ENCODE data around the gene CCDC192. TPM values are rescaled to one million over a fixed set of nuclear protein-coding genes. Genes with fewer than 3 reads are reported as not detected.

Gene CCDC192
- polyA plus RNA-seq, 3 donors = not detected

DNA sequence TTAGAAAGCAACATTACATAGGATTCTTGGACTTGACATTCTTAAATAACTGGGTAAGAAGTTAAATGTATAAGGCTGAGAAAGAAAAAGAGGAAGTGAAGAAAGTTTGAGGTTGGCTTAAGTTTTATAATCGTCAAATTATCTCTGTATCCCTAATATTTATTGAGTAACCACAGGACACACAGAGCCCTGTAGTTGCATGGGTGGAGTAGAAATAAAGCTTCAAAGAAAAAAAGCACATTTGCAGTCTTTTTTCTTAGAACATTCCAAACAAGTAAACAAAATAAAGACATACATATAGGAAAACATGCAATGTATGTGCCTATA is 137.0 kb downstream of the CCDC192 start:
- H3K27ac Mint-ChIP-seq = peak overlapping the region in 3 of 7 donors; percentile 33 to 70 (median 54)
- H3K36me3 Mint-ChIP-seq = no peaks in the 10 kb centered on the region
- Histone ChIP-seq H3K36me3 (replicated peaks in 1 of 2; ENCODE audit: control insufficient read depth in 1 of 2, insufficient read depth in 2 of 2, low read length in 2 of 2) (no peaks in the 10 kb centered on the region), H3K4me2 (replicated peaks; ENCODE audit: extremely low read depth, low read length, poor library complexity, severe bottlenecking) (peak overlapping the region; percentile 47), H3K4me1 (ENCODE audit: control insufficient read depth in 1 of 2, insufficient read depth in 2 of 2, low read length in 2 of 2) (peaks cover 18 to 21% of the 10 kb centered on the region in 2 donors), H3K27ac (ENCODE audit: low read depth in 1 of 2, low read length in 2 of 2) (no peak overlapping the region), H4K20me1 (ENCODE audit: insufficient read depth, low read length) (no peaks in the 10 kb centered on the region), H3K27me3 (ENCODE audit: control insufficient read depth in 2 of 2, insufficient read depth in 2 of 2, low read length in 2 of 2) (no peaks in the 10 kb centered on the region), H3K4me3 (replicated peaks in 1 of 3; ENCODE audit: low read depth in 2 of 3, low read length in 3 of 3) (no peak overlapping the region), H2AFZ (ENCODE audit: insufficient read depth, low read depth, low read length, poor library complexity, severe bottlenecking) (no peak overlapping the region), H3K9ac (ENCODE audit: insufficient read depth, low read length, poor library complexity, severe bottlenecking) (no peak overlapping the region), H3K79me2 (ENCODE audit: insufficient read depth, low read length) (no peaks in the 10 kb centered on the region), H3K9me3 (replicated peaks in 1 of 2; ENCODE audit: control insufficient read depth in 1 of 2, insufficient read depth in 1 of 2, low read length in 2 of 2) (peaks cover 0 to 4% of the 10 kb centered on the region in 2 donors)
- peak; percentile 7 to 35 (median 17) for DNase-seq
- H3K4me1 Mint-ChIP-seq = peaks cover 25% of the 10 kb centered on the region
- WGBS (ENCODE audit: insufficient coverage) = no CpG with 5 or more reads among the region's 1 CpG
- intact Hi-C loops (cut with micrococcal nuclease) = no loop called here
- H3K4me3 Mint-ChIP-seq = no peak overlapping the region
- H3K27me3 Mint-ChIP-seq (ENCODE audit: low read depth in 3 of 3) = peaks cover 0 to 2% (median 0%) of the 10 kb centered on the region in 3 donors
- TF ChIP-seq, protein P1, sequence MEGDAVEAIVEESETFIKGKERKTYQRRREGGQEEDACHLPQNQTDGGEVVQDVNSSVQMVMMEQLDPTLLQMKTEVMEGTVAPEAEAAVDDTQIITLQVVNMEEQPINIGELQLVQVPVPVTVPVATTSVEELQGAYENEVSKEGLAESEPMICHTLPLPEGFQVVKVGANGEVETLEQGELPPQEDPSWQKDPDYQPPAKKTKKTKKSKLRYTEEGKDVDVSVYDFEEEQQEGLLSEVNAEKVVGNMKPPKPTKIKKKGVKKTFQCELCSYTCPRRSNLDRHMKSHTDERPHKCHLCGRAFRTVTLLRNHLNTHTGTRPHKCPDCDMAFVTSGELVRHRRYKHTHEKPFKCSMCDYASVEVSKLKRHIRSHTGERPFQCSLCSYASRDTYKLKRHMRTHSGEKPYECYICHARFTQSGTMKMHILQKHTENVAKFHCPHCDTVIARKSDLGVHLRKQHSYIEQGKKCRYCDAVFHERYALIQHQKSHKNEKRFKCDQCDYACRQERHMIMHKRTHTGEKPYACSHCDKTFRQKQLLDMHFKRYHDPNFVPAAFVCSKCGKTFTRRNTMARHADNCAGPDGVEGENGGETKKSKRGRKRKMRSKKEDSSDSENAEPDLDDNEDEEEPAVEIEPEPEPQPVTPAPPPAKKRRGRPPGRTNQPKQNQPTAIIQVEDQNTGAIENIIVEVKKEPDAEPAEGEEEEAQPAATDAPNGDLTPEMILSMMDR (IDR thresholded peaks at IDR 0.05) = no peak
- peaks cover 0 to 7% (median 4%) of the 10 kb centered on the region in 7 donors for H3K9me3 Mint-ChIP-seq

DNA sequence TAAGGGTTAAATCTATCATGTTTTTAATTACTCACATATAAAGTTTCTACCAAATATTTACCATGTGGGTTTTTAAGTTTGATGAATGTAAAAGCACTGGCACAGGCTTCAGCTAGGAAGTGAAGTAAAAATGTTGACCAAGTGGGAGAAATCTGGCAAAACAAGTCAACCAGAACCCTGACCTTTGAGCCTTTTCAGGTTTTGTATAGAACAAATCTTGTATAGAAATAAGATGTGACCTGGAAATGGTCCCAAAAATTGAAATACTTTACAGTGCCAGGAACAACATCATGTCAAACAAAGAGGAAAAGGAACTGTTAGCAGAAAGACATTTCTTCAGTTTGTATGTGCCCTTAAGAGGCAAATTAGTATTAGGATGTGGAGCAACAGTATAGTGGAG is 137.6 kb downstream of the CCDC192 start:
- Histone ChIP-seq H3K4me3 (replicated peaks in 1 of 3; ENCODE audit: low read depth in 2 of 3, low read length in 3 of 3) (no peak overlapping the region), H3K36me3 (replicated peaks in 1 of 2; ENCODE audit: control insufficient read depth in 1 of 2, insufficient read depth in 2 of 2, low read length in 2 of 2) (no peaks in the 10 kb centered on the region), H3K27ac (ENCODE audit: low read depth in 1 of 2, low read length in 2 of 2) (no peak overlapping the region), H3K9me3 (replicated peaks in 1 of 2; ENCODE audit: control insufficient read depth in 1 of 2, insufficient read depth in 1 of 2, low read length in 2 of 2) (peaks cover 0 to 4% of the 10 kb centered on the region in 2 donors), H3K4me2 (replicated peaks; ENCODE audit: extremely low read depth, low read length, poor library complexity, severe bottlenecking) (no peak overlapping the region), H3K4me1 (ENCODE audit: control insufficient read depth in 1 of 2, insufficient read depth in 2 of 2, low read length in 2 of 2) (peaks cover 18 to 21% of the 10 kb centered on the region in 2 donors), H2AFZ (ENCODE audit: insufficient read depth, low read depth, low read length, poor library complexity, severe bottlenecking) (no peak overlapping the region), H3K79me2 (ENCODE audit: insufficient read depth, low read length) (no peaks in the 10 kb centered on the region), H4K20me1 (ENCODE audit: insufficient read depth, low read length) (no peaks in the 10 kb centered on the region), H3K9ac (ENCODE audit: insufficient read depth, low read length, poor library complexity, severe bottlenecking) (no peak overlapping the region), H3K27me3 (ENCODE audit: control insufficient read depth in 2 of 2, insufficient read depth in 2 of 2, low read length in 2 of 2) (no peaks in the 10 kb centered on the region)
- no peak for DNase-seq
- H3K27me3 Mint-ChIP-seq (ENCODE audit: low read depth in 3 of 3) = peaks cover 0 to 2% (median 0%) of the 10 kb centered on the region in 3 donors
- H3K27ac Mint-ChIP-seq = no peak overlapping the region
- intact Hi-C loops (cut with micrococcal nuclease) = no loop called here
- H3K36me3 Mint-ChIP-seq = no peaks in the 10 kb centered on the region
- H3K4me1 Mint-ChIP-seq = peaks cover 25% of the 10 kb centered on the region
- peaks cover 0 to 7% (median 3%) of the 10 kb centered on the region in 7 donors for H3K9me3 Mint-ChIP-seq
- TF ChIP-seq, protein P1 (IDR thresholded peaks at IDR 0.05) = no peak
- H3K4me3 Mint-ChIP-seq = no peak overlapping the region
